ENCODE data around the gene ZNF718.

ZNF718 gene

GRCh38 chr4:113732-114131, 10.6 kb upstream of the ZNF718 start:
- H3K9ac ChIP-seq, result no peak overlapping the region
- no peaks in the 10 kb centered on the region for H3K79me2 ChIP-seq (ENCODE audit: insufficient read depth, low read depth)
- no peak for TF ChIP-seq CTCF (conservative IDR thresholded peaks at IDR 0.05; ENCODE audit: low read depth, low read length)
- no peak overlapping the region for H3K4me2 ChIP-seq
- H4K20me1 ChIP-seq (ENCODE audit: insufficient read depth), result no peaks in the 10 kb centered on the region
- H3K36me3 ChIP-seq (ENCODE audit: insufficient read depth), result no peaks in the 10 kb centered on the region
- no peak overlapping the region for H3K27ac ChIP-seq
- H3K27me3 ChIP-seq (ENCODE audit: insufficient read depth, low read depth), result no peaks in the 10 kb centered on the region
- H3K4me1 ChIP-seq (ENCODE audit: low read depth, poor library complexity, severe bottlenecking), result no peaks in the 10 kb centered on the region
- H2AFZ ChIP-seq (ENCODE audit: low read depth), result no peak overlapping the region
- H3K4me3 ChIP-seq (IDR thresholded peaks at IDR 0.05; ENCODE audit: insufficient read depth, low read depth, low read length), result no peak overlapping the region

GRCh38 chr4:114149-114548, 10.2 kb upstream of the ZNF718 start:
- Histone ChIP-seq H3K27ac (no peak overlapping the region), H3K4me3 (IDR thresholded peaks at IDR 0.05; ENCODE audit: insufficient read depth, low read depth, low read length) (no peak overlapping the region), H3K36me3 (ENCODE audit: insufficient read depth) (no peaks in the 10 kb centered on the region), H4K20me1 (ENCODE audit: insufficient read depth) (no peaks in the 10 kb centered on the region), H3K9ac (no peak overlapping the region), H3K27me3 (ENCODE audit: insufficient read depth, low read depth) (no peaks in the 10 kb centered on the region), H3K4me2 (no peak overlapping the region), H2AFZ (ENCODE audit: low read depth) (no peak overlapping the region), H3K4me1 (ENCODE audit: low read depth, poor library complexity, severe bottlenecking) (no peaks in the 10 kb centered on the region), H3K79me2 (ENCODE audit: insufficient read depth, low read depth) (no peaks in the 10 kb centered on the region)
- no peak for TF ChIP-seq CTCF (conservative IDR thresholded peaks at IDR 0.05; ENCODE audit: low read depth, low read length)

GRCh38 chr4:116499-116898, 7.8 kb upstream of the ZNF718 start:
- no peak overlapping the region for H2AFZ ChIP-seq (ENCODE audit: low read depth)
- H3K79me2 ChIP-seq (ENCODE audit: insufficient read depth, low read depth), result no peaks in the 10 kb centered on the region
- H3K27ac ChIP-seq, result no peak overlapping the region
- no peaks in the 10 kb centered on the region for H4K20me1 ChIP-seq (ENCODE audit: insufficient read depth)
- no peaks in the 10 kb centered on the region for H3K36me3 ChIP-seq (ENCODE audit: insufficient read depth)
- H3K4me1 ChIP-seq (ENCODE audit: low read depth, poor library complexity, severe bottlenecking), result no peaks in the 10 kb centered on the region
- TF ChIP-seq CTCF (conservative IDR thresholded peaks at IDR 0.05; ENCODE audit: low read depth, low read length), result no peak
- no peak overlapping the region for H3K4me2 ChIP-seq
- no peak overlapping the region for H3K9ac ChIP-seq
- H3K4me3 ChIP-seq (IDR thresholded peaks at IDR 0.05; ENCODE audit: insufficient read depth, low read depth, low read length), result no peak overlapping the region
- no peaks in the 10 kb centered on the region for H3K27me3 ChIP-seq (ENCODE audit: insufficient read depth, low read depth)

- Histone ChIP-seq H2AFZ (ENCODE audit: low read depth) (no peak overlapping the region), H3K4me3 (IDR thresholded peaks at IDR 0.05; ENCODE audit: insufficient read depth, low read depth, low read length) (no peak overlapping the region), H4K20me1 (ENCODE audit: insufficient read depth) (no peaks in the 10 kb centered on the region), H3K27me3 (ENCODE audit: insufficient read depth, low read depth) (no peaks in the 10 kb centered on the region), H3K36me3 (ENCODE audit: insufficient read depth) (no peaks in the 10 kb centered on the region), H3K4me2 (no peak overlapping the region), H3K9ac (no peak overlapping the region), H3K27ac (no peak overlapping the region), H3K79me2 (ENCODE audit: insufficient read depth, low read depth) (no peaks in the 10 kb centered on the region), H3K4me1 (ENCODE audit: low read depth, poor library complexity, severe bottlenecking) (no peaks in the 10 kb centered on the region)
- no peak for TF ChIP-seq CTCF (conservative IDR thresholded peaks at IDR 0.05; ENCODE audit: low read depth, low read length)
Measured at GRCh38 chr4:120616-121015, 3.7 kb upstream of the ZNF718 start.
